Activated CD8-positive, alpha-beta memory T cell treated with anti-CD3 and anti-CD28 coated beads for 36 hours (primary cell): ENCODE results near the gene ZNF800. TPM values are rescaled to one million over a fixed set of nuclear protein-coding genes. Genes with fewer than 3 reads are reported as not detected.

Source experiments
- CTCF ChIA-PET: fragments of 350-600 bp; sonication (Branson Sonifier 250); formaldehyde crosslinking; loops from one replicate; lab custom pipeline; 2021; ENCODE audit warnings: antibody characterized with exemption; lab: Charles Lee
- POLR2A ChIA-PET: fragments of 350-600 bp; sonication (Branson Sonifier 250); formaldehyde crosslinking; loops from one replicate; lab custom pipeline; 2021; ENCODE audit warnings: antibody characterized with exemption; lab: Charles Lee
- total RNA-seq, 2 experiments: library from RNA; stranded (reverse); gene quantifications; one replicate each; pipeline ENCODE4 v1.2.3, GENCODE V29; 2021

The ZNF800 gene
- total RNA-seq, 2 experiments from 2014 or later, result 37.8 to 39.2 TPM

DNA sequence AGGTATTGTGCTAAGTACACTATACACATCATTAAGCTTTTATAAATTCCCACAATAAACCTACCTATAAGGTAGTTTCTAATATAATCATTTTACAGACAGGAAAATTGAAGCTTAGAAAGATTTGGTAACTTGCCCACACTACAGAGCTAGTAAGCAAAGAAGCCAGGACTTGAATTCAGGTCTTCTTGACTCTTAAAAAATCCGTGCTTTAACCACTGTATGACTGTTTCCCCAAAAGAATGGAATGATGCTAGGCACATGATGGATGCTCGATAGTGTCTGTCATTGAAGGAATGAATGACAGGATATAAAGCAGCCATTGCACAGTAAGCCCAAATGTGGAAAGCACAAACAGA lies 26.6 kb downstream of the ZNF800 start:
- CTCF ChIA-PET, result no interaction called here
- POLR2A ChIA-PET, result no interaction called here

DNA sequence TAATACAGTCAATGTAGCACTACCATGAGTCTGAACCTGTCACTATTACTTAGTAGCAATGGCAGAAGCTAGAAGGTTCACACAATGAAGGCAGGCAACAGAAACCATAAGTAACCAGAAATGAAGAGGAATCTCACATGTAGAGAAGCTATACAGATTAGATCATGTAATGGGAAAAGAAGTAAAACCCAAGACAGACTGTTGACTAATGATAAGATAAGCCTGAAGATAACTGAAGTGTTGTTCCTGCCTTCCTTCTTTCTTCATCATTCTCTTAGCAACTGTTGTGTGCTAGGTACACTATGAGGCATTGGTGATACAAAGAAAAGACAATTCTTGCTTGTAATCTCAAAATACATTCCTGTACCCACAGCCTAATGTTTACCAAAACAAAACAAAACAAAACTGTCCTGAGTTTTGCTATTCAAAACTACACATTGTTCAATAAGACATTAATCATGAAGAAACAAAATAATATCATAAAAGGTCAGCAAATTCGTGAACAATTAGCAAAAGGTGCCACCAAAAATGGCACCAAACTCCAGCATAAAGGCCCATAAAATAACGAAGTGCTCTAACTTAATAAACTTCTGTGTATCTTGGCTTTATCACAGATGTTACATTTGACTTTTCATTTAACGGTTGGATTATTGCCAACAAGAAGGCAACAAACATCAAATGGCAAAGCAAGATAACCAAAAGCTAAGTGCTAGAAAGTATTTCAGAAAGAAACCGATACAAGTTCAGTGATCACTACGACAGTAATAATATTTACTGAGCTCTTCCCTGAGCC lies 27.1 kb downstream of the ZNF800 start:
- ChIA-PET POLR2A (no interaction called here), CTCF (no interaction called here)

- ChIA-PET POLR2A (no interaction called here), CTCF (no interaction called here)
These were observed 30.0 kb downstream of the ZNF800 start for GRCh38 chr7:127362364-127363027.

- POLR2A ChIA-PET, result no interaction called here
- CTCF ChIA-PET, result interaction anchor here (0.9 kb wide), 1 partner anchor 12 kb away, joined by 3 read pairs; no protein-coding TSS in a partner anchor
These were observed 30.8 kb downstream of the ZNF800 start for GRCh38 chr7:127361736-127362135.

- ChIA-PET POLR2A (no interaction called here), CTCF (no interaction called here)
These were observed 33.5 kb downstream of the ZNF800 start for GRCh38 chr7:127359011-127359410.

DNA sequence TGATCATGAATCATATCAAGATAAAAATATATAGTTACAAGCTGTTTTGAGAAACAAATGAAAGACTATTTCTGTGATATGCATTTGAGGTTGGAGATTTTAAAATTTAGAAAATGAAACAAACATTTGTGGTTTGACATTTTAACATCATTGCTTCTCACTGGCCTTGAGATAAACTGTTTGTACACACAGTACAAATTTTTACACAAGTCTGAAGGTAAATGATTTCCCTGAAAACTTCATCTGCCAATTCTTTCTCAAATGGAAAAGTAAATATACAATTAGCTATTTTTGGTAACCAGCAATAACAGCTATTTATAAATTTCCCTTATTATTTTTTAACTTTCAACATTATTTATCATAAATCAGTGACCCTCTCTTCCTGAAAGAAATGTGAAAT lies 38.6 kb downstream of the ZNF800 start:
- ChIA-PET CTCF (no interaction called here), POLR2A (no interaction called here)

GRCh38 chr7:127350586-127350985 lies 41.9 kb downstream of the ZNF800 start:
- CTCF ChIA-PET, result no interaction called here
- POLR2A ChIA-PET, result no interaction called here

DNA sequence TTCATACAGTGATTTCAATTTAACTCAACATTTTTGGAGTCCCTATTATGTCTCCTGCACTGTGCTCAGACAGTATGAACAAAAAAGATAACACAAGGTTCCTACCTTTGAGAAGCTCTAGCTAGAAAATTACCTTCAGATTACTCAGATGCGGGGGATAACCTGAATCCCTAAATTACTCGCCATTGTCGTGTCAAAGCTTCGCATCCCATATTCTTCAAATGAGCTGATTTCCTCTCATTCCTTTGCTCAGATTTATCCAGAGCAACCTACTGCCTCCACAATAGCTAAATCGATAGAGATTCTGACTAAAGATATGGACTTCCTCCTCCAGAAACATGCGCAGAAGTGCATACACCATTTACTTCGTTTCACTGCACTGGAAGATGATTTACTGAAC lies 42.6 kb downstream of the ZNF800 start:
- ChIA-PET POLR2A (no interaction called here), CTCF (interaction anchor here (1.0 kb wide), 1 partner anchor 12 kb away, joined by 3 read pairs; no protein-coding TSS in a partner anchor)

DNA sequence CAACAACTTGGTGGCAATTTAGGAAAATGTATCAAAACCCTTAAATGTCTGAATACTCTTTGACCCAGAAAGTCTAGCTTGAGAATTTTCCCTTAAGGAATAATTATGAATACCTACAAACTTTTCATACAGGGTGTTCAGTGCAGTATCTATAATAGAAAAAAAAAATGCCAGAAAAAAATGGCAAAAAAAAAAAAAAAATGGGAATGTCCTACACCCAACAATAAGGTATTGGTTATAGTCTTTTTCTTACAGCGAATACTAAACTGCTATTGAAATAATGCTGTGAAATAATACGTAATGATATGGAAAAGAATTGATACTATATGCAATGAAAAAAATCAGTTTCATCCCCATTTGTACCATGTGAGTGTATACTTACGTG lies 44.3 kb downstream of the ZNF800 start:
- POLR2A ChIA-PET, result interaction anchor here (0.8 to 1.0 kb wide), 2 partner anchors 30 to 99 kb away, joined by 3 read pairs; no protein-coding TSS in a partner anchor

DNA sequence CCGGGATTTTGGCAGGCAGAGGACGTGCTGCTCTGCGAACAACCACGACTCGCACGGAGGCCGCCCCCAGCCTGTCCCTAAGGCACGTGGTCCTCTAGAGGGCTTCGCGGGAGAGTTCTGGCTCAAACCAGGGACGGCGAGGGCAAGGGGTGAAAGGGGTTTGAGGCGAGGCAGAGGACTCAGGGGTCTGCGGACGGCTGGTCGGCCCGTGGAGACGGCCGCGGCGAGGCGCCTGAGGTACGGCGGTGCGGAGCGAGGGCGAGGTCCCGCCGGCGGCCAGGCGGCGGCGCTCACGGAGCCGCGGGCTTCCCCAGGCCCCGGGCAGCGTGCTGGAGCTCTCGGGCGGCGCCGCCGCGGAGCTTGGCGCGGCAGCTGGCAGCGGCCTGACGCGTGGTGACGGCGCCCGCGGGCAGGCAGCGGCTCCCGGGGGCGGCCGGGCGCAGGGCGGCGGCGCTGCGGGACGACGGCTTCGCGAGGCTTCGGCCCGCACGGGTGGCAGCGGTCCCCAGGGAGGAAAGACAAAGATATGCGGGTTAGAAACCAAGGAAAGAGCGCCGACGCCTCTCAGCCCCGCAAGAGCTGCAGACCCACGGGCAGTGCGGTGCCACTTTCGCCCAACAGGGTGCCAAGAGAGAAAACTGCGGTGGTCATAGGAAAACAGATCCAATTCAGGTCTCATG lies 44.8 kb downstream of the ZNF800 start:
- POLR2A ChIA-PET, result interaction anchor here (0.8 to 1.0 kb wide), 2 partner anchors 30 to 99 kb away, joined by 3 read pairs; no protein-coding TSS in a partner anchor
- CTCF ChIA-PET, result interaction anchor here (0.6 to 2.2 kb wide), 8 partner anchors 29 to 225 kb away, joined by 3 to 10 read pairs (median 3); no protein-coding TSS in a partner anchor

More for the DNA sequence above, 44.3 kb downstream of the ZNF800 start:
- CTCF ChIA-PET, result interaction anchor here (0.6 to 2.2 kb wide), 8 partner anchors 30 to 225 kb away, joined by 3 to 10 read pairs (median 3); no protein-coding TSS in a partner anchor

GRCh38 chr7:127346575-127347256 lies 45.8 kb downstream of the ZNF800 start:
- POLR2A ChIA-PET, result no interaction called here
- CTCF ChIA-PET, result interaction anchor here (0.7 to 2.2 kb wide), 3 partner anchors 36 to 100 kb away, joined by 3 to 10 read pairs (median 6); no protein-coding TSS in a partner anchor

DNA sequence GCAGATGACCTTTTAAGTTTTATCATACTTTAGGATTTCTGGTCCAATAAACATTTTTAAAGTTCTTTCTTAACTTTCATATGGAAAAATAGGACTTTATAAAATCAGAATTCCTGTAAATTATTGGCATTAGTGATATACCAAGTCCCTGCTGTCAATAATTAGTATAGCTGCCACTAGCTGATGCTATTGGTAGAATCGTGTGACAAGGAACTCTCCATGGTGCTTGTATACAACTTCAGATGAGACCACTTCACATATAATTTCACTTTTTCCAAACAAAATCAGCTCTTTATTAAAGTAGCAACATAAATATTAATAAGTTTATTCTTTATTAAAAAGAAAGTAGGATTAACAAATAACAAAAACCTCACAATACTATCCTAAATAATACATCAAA lies 49.9 kb downstream of the ZNF800 start:
- CTCF ChIA-PET, result no interaction called here
- POLR2A ChIA-PET, result no interaction called here

DNA sequence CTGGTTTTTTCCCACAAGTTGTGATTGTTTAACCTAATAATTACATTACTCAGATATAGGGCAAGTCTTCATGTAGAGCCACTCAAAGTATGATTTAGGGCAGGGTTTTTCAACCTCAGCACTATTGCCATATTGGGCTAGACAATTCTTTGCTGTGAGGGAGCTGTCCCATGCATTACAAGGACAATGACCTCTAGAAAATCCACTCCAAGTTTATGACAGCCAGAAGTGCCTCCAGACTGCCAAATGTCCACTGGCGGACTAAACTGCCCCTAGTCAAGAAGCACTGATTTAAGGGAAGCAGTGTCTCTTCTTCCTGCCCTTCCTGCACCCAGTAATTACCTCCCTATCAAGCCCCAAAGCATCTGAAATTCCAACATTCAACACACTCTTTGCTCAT lies 54.4 kb downstream of the ZNF800 start:
- POLR2A ChIA-PET, result no interaction called here
- CTCF ChIA-PET, result no interaction called here

DNA sequence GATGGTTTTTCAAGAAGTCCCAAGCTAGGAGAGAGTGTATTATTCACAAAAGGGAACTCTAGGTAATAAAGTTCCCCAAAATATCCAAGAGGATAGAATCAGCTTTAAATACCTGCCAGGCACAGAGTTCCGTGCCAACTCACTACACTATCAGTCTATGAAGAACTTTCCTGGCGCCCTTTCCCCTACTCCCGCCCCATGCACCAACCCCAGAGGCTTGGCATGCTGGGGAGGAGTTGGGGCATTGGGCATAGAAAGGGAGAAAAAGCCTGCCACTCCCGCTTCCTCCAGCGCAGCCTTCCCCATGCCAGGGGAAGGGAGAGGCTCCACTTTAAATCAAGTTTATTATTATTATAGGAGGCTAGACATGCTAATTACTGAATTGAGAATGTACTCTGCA lies 54.9 kb downstream of the ZNF800 start:
- ChIA-PET POLR2A (no interaction called here), CTCF (no interaction called here)

DNA sequence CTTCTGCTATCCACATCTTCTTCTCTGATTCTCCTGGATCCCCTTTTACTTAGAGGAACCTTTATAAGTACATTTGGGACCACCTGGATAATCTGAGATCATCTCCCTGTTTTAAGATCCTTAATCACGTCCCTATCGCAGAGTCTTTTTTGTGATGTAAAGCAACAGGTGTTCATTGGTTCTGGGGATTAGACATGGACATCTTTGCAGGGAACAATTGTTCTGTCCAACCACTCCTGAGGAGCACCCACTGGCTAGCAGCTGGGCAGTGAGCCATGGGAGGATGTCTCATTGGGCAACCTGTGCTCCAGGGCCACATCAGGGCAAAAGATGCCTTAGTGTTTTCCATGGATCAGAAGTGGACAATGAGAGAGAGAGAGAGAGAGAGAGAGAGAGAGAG lies 56.0 kb downstream of the ZNF800 start:
- CTCF ChIA-PET, result no interaction called here
- POLR2A ChIA-PET, result no interaction called here

GRCh38 chr7:127332880-127333279 lies 59.6 kb downstream of the ZNF800 start:
- ChIA-PET POLR2A (no interaction called here), CTCF (no interaction called here)

DNA sequence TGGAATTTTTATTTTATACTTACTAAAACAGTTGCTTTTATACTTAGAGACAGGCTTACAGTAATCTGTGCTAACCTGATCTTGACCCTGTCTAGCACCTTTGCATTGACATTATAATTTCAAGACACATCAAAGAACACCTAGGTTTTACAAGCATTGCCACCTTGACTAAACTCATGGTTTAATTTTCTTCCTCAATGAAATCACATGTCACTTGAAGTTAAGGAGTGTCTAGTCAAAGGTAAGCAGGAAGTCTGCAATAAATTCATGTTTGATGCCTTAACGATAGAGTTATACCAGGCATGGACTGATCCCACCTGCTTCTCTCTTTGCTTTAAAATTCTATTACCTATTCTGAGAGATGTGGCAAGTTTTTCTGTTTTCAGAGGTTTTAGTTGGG lies 62.4 kb downstream of the ZNF800 start:
- CTCF ChIA-PET, result no interaction called here
- POLR2A ChIA-PET, result no interaction called here

GRCh38 chr7:127322832-127323493 lies 69.5 kb downstream of the ZNF800 start:
- POLR2A ChIA-PET, result no interaction called here

GRCh38 chr7:127322351-127322750 lies 70.2 kb downstream of the ZNF800 start:
- CTCF ChIA-PET, result no interaction called here
- POLR2A ChIA-PET, result no interaction called here

More at GRCh38 chr7:127322832-127323493, 69.5 kb downstream of the ZNF800 start:
- CTCF ChIA-PET, result no interaction called here
